CD4-positive, alpha-beta T cell treated with Interleukin-6 at 100 ng/mL for 8 hours (primary cell): ENCODE data around the gene P2RX1.
"Not testable (repeated sequence)": the region's sequence is repeated elsewhere in the genome, so short reads cannot be mapped to it uniquely, and the experiment has no call there.

Experiments used
- DNase-seq: peaks from one replicate; pipeline ENCODE4 v3.0.0-alpha.2; 2020; ENCODE audit warnings: mixed read lengths, low spot score

The P2RX1 gene

GRCh38 chr17:3857261-3858105, 58.8 kb downstream of the P2RX1 start:
- DNase-seq, result no peak

DNA sequence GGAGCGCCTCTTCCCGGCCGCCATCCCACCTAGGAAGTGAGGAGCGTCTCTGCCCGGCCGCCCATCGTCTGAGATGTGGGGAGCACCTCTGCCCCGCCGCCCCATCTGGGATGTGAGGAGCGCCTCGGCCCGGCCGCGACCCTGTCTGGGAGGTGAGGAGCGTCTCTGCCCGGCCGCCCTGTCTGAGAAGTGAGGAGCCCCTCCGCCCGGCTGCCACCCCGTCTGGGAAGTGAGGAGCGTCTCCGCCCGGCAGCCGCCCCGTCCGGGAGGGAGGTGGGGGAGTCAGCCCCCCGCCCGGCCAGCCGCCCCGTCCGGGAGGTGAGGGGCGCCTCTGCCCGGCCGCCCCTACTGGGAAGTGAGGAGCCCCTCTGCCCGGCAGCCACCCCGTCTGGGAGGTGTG, 62.1 kb downstream of the P2RX1 start:
- DNase-seq, result not testable (repeated sequence)

- DNase-seq, result no peak
These were observed 63.7 kb downstream of the P2RX1 start for GRCh38 chr17:3852561-3852960.

DNA sequence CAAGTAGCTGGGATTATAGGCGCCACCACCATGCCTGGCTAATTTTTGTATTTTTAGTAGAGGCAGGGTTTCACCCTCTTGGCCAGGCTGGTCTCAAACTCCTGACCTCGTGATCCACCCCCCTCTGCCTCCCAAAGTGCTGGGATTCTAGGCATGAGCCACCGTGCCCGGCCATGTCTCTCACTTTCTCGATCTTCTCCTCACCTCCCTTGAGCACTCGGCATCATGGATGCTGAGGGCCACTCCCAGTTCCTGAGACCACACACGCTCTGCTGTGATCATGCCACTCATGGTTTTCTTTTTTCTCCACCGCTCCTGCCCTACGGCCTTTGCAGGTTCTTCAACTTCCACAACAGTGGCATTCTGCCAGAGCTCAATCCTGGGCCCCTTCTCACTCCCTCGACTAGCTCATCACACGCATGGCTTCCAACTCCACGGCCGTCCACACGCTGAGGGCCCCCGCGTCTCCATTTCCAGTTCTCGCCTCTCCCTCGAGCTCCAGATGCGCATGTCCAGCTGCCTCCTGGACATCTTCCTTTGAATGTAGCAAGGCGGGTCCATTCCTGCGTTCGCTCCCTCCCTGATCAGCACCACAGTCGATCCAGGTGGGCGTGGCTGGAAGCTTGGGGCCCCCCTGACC, 64.7 kb downstream of the P2RX1 start:
- DNase-seq, result no peak

DNA sequence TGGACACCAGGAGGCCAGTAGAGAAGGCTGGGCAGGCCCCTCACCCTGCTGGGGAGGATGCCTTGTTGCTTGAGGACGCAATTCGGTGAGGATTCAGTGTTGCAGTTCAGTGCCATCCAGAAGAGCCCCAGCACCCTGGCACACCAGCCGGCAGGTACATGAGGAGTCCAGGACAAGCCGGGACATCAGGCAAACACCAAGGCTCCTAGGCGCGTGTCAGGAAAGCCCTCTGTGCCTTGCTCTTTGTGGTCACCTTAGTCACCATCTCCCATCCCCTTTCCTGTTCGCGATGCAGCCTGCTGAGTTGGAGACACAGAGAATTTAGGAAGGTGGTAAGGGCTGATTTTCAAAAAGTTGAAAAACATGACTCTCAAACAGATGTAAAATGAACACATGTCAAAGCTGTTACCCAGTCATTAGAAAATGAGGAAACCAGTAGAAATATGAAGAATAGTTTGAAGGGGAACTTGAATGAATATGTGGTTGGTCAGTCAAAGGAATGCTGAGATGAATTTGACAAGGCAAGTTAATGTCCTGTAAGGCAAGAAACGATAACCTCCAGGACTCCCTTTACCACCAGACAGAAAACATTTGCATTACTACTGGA, 67.9 kb downstream of the P2RX1 start:
- no peak for DNase-seq

DNA sequence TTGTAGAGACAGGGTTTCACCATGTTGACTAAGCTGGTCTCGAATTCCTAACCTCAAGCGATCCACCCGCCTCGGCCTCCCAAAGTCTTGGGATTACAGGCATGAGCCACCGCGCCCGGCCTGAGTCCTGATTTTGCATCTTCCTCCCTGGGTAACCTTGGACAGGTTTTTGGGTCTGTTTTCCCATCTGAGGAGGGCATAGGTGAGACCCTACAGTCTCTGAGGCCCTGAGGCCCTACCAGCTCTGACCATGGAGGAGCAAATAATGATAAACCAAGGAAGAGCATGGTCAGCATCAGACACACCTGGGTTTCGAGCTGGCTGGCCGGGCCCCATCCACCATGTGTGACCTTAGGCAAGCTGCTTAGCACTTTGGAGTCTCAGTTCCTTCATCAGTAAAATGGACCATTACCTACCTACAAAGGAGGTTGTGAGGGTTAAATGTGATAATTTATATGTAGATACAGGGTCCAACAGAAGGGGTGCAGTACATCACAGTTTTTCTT, 69.0 kb downstream of the P2RX1 start:
- no peak for DNase-seq
